Measurements from ENCODE around the gene TMEM120A.

- TF ChIP-seq JUNB (IDR thresholded peaks at IDR 0.05) (no peak), CREB1 (IDR thresholded peaks at IDR 0.05; ENCODE audit: low read depth) (no peak), CTCF (IDR thresholded peaks at IDR 0.05 in 2 of 3, conservative IDR thresholded peaks at IDR 0.05 in 1 of 3; ENCODE audit: control insufficient read depth in 2 of 3, extremely low read depth in 1 of 3, insufficient read depth in 1 of 3, low read depth in 3 of 3, low read length in 3 of 3) (no peak), TAF1 (IDR thresholded peaks at IDR 0.05; ENCODE audit: borderline replicate concordance, low read depth, low read length) (no peak), SUZ12 (IDR thresholded peaks at IDR 0.05; ENCODE audit: unreplicated experiment) (no peak), PML (IDR thresholded peaks at IDR 0.05; ENCODE audit: low read length) (no peak), YY1 (IDR thresholded peaks at IDR 0.05; ENCODE audit: low read depth, low read length) (no peak)
- TF ChIP-seq, protein P1, sequence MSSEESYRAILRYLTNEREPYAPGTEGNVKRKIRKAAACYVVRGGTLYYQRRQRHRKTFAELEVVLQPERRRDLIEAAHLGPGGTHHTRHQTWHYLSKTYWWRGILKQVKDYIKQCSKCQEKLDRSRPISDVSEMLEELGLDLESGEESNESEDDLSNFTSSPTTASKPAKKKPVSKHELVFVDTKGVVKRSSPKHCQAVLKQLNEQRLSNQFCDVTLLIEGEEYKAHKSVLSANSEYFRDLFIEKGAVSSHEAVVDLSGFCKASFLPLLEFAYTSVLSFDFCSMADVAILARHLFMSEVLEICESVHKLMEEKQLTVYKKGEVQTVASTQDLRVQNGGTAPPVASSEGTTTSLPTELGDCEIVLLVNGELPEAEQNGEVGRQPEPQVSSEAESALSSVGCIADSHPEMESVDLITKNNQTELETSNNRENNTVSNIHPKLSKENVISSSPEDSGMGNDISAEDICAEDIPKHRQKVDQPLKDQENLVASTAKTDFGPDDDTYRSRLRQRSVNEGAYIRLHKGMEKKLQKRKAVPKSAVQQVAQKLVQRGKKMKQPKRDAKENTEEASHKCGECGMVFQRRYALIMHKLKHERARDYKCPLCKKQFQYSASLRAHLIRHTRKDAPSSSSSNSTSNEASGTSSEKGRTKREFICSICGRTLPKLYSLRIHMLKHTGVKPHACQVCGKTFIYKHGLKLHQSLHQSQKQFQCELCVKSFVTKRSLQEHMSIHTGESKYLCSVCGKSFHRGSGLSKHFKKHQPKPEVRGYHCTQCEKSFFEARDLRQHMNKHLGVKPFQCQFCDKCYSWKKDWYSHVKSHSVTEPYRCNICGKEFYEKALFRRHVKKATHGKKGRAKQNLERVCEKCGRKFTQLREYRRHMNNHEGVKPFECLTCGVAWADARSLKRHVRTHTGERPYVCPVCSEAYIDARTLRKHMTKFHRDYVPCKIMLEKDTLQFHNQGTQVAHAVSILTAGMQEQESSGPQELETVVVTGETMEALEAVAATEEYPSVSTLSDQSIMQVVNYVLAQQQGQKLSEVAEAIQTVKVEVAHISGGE (CRISPR knock-in tag; IDR thresholded peaks at IDR 0.05) = no peak
Observed at GRCh38 chr7:75953431-75953830, 41.0 kb downstream of the TMEM120A start.

Measured in GM12878 (cell line).